ENCODE data around the gene PEX11B. TPM values are rescaled to one million over a fixed set of nuclear protein-coding genes. Genes with fewer than 3 reads are reported as not detected.

Gene PEX11B
- total RNA-seq, 2 experiments from 2014 or later = 29.0 to 33.2 TPM

DNA sequence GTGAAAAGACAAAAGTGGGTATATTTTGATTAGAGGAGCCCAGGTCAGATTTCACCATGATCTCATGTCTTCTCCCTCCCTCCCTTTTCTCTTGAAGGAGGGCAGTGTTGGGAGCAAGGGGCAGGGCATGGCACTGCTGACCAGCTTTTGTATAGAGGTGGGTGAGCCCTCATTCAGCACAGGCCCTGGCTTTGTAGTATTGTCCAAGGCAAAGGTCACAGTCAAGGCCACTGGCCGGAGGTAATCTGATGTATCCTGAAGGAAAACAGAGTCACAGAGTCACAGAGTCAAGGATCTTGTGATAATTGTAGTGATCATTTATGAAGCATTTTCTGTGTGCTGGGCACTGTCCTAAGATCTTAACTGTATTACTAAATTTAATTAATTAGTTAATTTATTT lies 20.5 kb downstream of the PEX11B start:
- Mint-ChIP-seq H3K27me3 (no peaks in the 10 kb centered on the region), H3K36me3 (ENCODE audit: low read depth) (no peaks in the 10 kb centered on the region), H3K4me1 (no peaks in the 10 kb centered on the region), H3K4me3 (no peak overlapping the region), H3K27ac (no peak overlapping the region), H3K9me3 (no peaks in the 10 kb centered on the region)
- CTCF ChIA-PET = interaction anchor here (1.2 kb wide), 1 partner anchor 53 kb away, joined by 5 read pairs; the partner anchor contains the start of gene NUDT17
- POLR2A ChIA-PET = no interaction called here
- DNase-seq = no peak

GRCh38 chr1:145895471-145895870 lies 23.0 kb downstream of the PEX11B start:
- Mint-ChIP-seq H3K27me3 (no peaks in the 10 kb centered on the region), H3K36me3 (ENCODE audit: low read depth) (no peaks in the 10 kb centered on the region), H3K27ac (no peak overlapping the region), H3K4me1 (no peaks in the 10 kb centered on the region), H3K9me3 (no peaks in the 10 kb centered on the region), H3K4me3 (no peak overlapping the region)
- DNase-seq = no peak
- ChIA-PET CTCF (interaction anchor here (1.0 to 1.4 kb wide), 3 partner anchors 13 to 51 kb away, joined by 3 to 4 read pairs (median 3); partner anchors contain the start of gene NUDT17), POLR2A (no interaction called here)

GRCh38 chr1:145893306-145894055 lies 25.0 kb downstream of the PEX11B start:
- CTCF ChIA-PET = interaction anchor here (0.7 to 2.5 kb wide), 7 partner anchors 8 to 119 kb away, joined by 3 to 16 read pairs (median 6); partner anchors contain the start of genes ANKRD34A, ANKRD35, NUDT17 and PIAS3

GRCh38 chr1:145892486-145893087 lies 25.9 kb downstream of the PEX11B start:
- no peak overlapping the region for H3K4me3 Mint-ChIP-seq
- no peaks in the 10 kb centered on the region for H3K9me3 Mint-ChIP-seq
- no peak overlapping the region for H3K27ac Mint-ChIP-seq
- H3K4me1 Mint-ChIP-seq = no peaks in the 10 kb centered on the region
- H3K27me3 Mint-ChIP-seq = peaks cover 2% of the 10 kb centered on the region
- H3K36me3 Mint-ChIP-seq (ENCODE audit: low read depth) = no peaks in the 10 kb centered on the region
- ChIA-PET POLR2A (interaction anchor here (0.6 to 2.4 kb wide), 7 partner anchors 12 to 87 kb away, joined by 3 to 11 read pairs (median 4); partner anchors contain the start of genes ANKRD34A, ITGA10, NUDT17 and PIAS3), CTCF (interaction anchor here (0.9 to 2.5 kb wide), 14 partner anchors 10 to 159 kb away, joined by 3 to 16 read pairs (median 6); partner anchors contain the start of genes ANKRD34A, NUDT17, PIAS3 and POLR3GL)
- DNase-seq = no peak

More at GRCh38 chr1:145893306-145894055, 25.0 kb downstream of the PEX11B start:
- Mint-ChIP-seq H3K36me3 (ENCODE audit: low read depth) (no peaks in the 10 kb centered on the region), H3K27me3 (no peaks in the 10 kb centered on the region), H3K27ac (no peak overlapping the region), H3K9me3 (no peaks in the 10 kb centered on the region), H3K4me1 (no peaks in the 10 kb centered on the region), H3K4me3 (no peak overlapping the region)
- POLR2A ChIA-PET = interaction anchor here (2.4 kb wide), 1 partner anchor 86 kb away, joined by 11 read pairs; no protein-coding TSS in a partner anchor
- DNase-seq = no peak

- POLR2A ChIA-PET = interaction anchor here (0.6 to 2.4 kb wide), 10 partner anchors 11 to 87 kb away, joined by 3 to 11 read pairs (median 4); partner anchors contain the start of genes ANKRD34A, ITGA10, NUDT17 and PIAS3
- peak; percentile 66 for DNase-seq
- CTCF ChIA-PET = interaction anchor here (0.8 to 2.5 kb wide), 22 partner anchors 9 to 160 kb away, joined by 3 to 16 read pairs (median 5); partner anchors contain the start of genes ANKRD34A, HJV, ITGA10 and NUDT17
Observed at GRCh38 chr1:145891587-145892485, 26.7 kb downstream of the PEX11B start.

DNA sequence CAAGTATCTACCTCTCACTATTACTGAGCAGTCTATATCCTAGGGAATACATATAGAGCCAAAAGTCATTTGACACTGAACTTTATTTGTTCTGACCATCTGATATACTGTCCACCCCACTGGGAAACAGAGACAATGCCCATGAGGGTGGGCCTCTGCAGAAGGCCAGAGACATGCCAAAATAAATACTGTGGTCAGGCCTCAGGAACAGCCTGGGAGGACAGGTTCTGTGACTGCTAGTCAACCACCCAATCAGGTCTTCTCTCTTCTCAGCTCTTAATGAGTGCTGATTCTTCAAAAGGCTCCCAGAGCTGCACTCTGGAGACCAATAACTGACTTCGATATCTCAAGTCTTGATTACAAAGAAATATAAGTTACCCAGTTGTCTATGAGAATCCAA lies 27.4 kb downstream of the PEX11B start:
- CTCF ChIA-PET = interaction anchor here (0.8 to 2.5 kb wide), 20 partner anchors 9 to 141 kb away, joined by 3 to 16 read pairs (median 5); partner anchors contain the start of genes ANKRD34A, HJV, ITGA10 and NUDT17

More at GRCh38 chr1:145891587-145892485, 26.7 kb downstream of the PEX11B start:
- Mint-ChIP-seq H3K9me3 (no peaks in the 10 kb centered on the region), H3K27me3 (peaks cover 2% of the 10 kb centered on the region), H3K4me1 (peaks cover under 1% of the 10 kb centered on the region), H3K4me3 (no peak overlapping the region), H3K36me3 (ENCODE audit: low read depth) (no peaks in the 10 kb centered on the region), H3K27ac (no peak overlapping the region)

GRCh38 chr1:145889722-145890121 lies 28.8 kb downstream of the PEX11B start:
- Mint-ChIP-seq H3K9me3 (no peaks in the 10 kb centered on the region), H3K4me3 (no peak overlapping the region), H3K27me3 (peaks cover 11% of the 10 kb centered on the region), H3K36me3 (ENCODE audit: low read depth) (no peaks in the 10 kb centered on the region), H3K27ac (no peak overlapping the region), H3K4me1 (peaks cover 15% of the 10 kb centered on the region)
- ChIA-PET CTCF (interaction anchor here (0.6 to 1.0 kb wide), 3 partner anchors 9 to 125 kb away, joined by 3 to 6 read pairs (median 3); no protein-coding TSS in a partner anchor), POLR2A (no interaction called here)
- no peak for DNase-seq

More for the DNA sequence above, 27.4 kb downstream of the PEX11B start:
- DNase-seq = no peak
- H3K4me3 Mint-ChIP-seq = no peak overlapping the region
- H3K27ac Mint-ChIP-seq = no peak overlapping the region
- no peaks in the 10 kb centered on the region for H3K9me3 Mint-ChIP-seq
- peaks cover 3% of the 10 kb centered on the region for H3K27me3 Mint-ChIP-seq
- no peaks in the 10 kb centered on the region for H3K36me3 Mint-ChIP-seq (ENCODE audit: low read depth)
- peaks cover 4% of the 10 kb centered on the region for H3K4me1 Mint-ChIP-seq
- POLR2A ChIA-PET = interaction anchor here (0.6 to 2.4 kb wide), 7 partner anchors 16 to 88 kb away, joined by 3 to 11 read pairs (median 4); partner anchors contain the start of genes ANKRD34A, ITGA10, NUDT17 and PIAS3

DNA sequence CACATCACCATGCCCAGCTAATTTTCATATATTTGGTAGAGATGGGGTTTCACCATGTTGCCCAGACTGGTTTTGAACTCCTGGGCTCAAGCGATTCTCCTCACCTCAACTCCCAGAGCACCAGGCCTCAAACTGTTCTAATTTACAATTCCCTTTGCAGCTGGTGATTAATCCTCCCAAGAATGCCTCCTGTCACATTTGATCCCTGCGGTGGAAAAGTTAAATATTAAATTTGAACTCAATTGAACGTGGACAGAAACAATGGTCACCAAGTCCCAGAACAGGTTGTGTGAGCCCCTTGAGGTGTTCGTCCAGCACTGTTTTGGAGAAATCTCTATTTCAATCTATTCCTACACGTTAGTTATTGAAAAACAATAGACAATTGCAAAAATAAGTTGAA lies 30.9 kb downstream of the PEX11B start:
- Mint-ChIP-seq H3K4me3 (no peak overlapping the region), H3K36me3 (ENCODE audit: low read depth) (no peaks in the 10 kb centered on the region), H3K27me3 (peaks cover 28% of the 10 kb centered on the region), H3K9me3 (no peaks in the 10 kb centered on the region), H3K4me1 (peaks cover 17% of the 10 kb centered on the region), H3K27ac (no peak overlapping the region)
- CTCF ChIA-PET = interaction anchor here (10.0 kb wide), 1 partner anchor 41 kb away, joined by 58 read pairs; the partner anchor contains the start of gene NUDT17
- no peak for DNase-seq
- POLR2A ChIA-PET = no interaction called here

GRCh38 chr1:145886816-145887215 lies 31.7 kb downstream of the PEX11B start:
- H3K9me3 Mint-ChIP-seq = no peaks in the 10 kb centered on the region
- CTCF ChIA-PET = interaction anchor here (0.7 to 10.0 kb wide), 6 partner anchors 13 to 146 kb away, joined by 3 to 58 read pairs (median 4); partner anchors contain the start of genes ITGA10, LIX1L and NUDT17
- H3K36me3 Mint-ChIP-seq (ENCODE audit: low read depth) = no peaks in the 10 kb centered on the region
- POLR2A ChIA-PET = interaction anchor here (1.7 to 2.1 kb wide), 2 partner anchors 27 to 78 kb away, joined by 7 to 11 read pairs; partner anchors contain the start of genes ANKRD34A, PIAS3 and POLR3GL
- H3K27me3 Mint-ChIP-seq = peaks cover 30% of the 10 kb centered on the region
- no peak overlapping the region for H3K27ac Mint-ChIP-seq
- H3K4me3 Mint-ChIP-seq = peak overlapping the region; percentile 46
- peaks cover 17% of the 10 kb centered on the region for H3K4me1 Mint-ChIP-seq
- no peak for DNase-seq

DNA sequence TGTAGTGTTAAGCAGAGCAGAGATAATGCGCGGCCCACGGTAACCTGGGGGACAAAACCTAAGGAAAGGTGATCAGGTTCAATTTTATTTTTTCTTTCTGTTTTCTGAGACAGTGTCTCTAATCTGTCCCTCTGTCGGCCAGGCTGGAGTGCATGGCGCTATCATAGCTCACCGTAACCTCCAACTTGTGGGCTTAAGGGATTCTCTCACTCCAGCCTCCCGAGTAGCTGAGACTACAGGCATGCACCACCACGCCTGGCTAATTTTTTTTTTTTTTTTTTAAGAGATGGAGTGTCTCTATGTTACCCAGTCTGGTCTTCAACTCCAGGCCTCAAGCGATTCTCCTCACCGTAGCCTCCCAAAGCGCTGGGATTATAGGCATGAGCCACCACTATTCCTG lies 32.1 kb downstream of the PEX11B start:
- ChIA-PET CTCF (interaction anchor here (0.7 to 10.0 kb wide), 6 partner anchors 13 to 147 kb away, joined by 3 to 58 read pairs (median 4); partner anchors contain the start of genes ITGA10, LIX1L and NUDT17), POLR2A (interaction anchor here (0.9 to 2.1 kb wide), 3 partner anchors 27 to 78 kb away, joined by 3 to 11 read pairs (median 7); partner anchors contain the start of genes ANKRD34A, PIAS3 and POLR3GL)
- Mint-ChIP-seq H3K4me1 (peaks cover 17% of the 10 kb centered on the region), H3K4me3 (peak overlapping the region; percentile 75), H3K27ac (no peak overlapping the region), H3K36me3 (ENCODE audit: low read depth) (no peaks in the 10 kb centered on the region), H3K27me3 (peaks cover 30% of the 10 kb centered on the region), H3K9me3 (no peaks in the 10 kb centered on the region)
- no peak for DNase-seq

DNA sequence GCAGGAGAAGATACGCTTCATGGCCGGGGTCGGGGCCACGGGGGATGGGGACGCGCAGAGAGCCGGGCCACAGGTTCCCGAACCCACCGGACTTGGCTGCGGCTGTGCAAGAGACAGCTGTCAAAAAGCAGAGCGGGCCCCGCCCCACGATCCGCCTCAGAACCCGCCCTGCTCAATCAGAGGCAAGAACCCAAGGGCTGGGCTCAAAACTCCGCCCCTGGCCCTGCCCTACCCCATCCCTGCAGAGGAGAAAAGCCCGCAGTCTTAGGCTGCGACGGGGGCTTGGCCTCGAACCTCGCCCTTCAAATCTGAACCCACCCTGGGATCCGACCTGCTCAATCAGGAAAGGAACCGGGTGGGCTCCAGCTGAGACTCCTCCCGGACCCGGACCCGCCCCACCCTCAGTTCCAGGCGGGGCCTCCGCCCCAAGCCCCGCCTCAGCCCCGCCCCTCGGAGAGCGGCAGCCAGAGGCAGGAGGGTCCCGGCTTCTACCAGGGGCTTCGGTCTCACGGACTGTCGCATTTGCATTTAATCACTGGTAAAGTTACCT lies 32.7 kb downstream of the PEX11B start, which contains the start of gene ANKRD35:
Gene ANKRD35 (minus strand): TSS at position 129 of the 550 bp plus-strand sequence. CDS start 108 bp downstream, at position 21.
- no peak within 1 kb of the TSS for H3K27ac Mint-ChIP-seq
- H3K9me3 Mint-ChIP-seq = no peaks in the 10 kb centered on the region
- CTCF ChIA-PET = interaction anchor here (0.5 to 10.0 kb wide), 6 partner anchors 8 to 147 kb away, joined by 3 to 58 read pairs (median 4); partner anchors contain the start of genes LIX1L, NUDT17 and PIAS3
- H3K4me3 Mint-ChIP-seq = peak within 1 kb of the TSS; percentile 75
- peaks cover 17% of the 10 kb centered on the region for H3K4me1 Mint-ChIP-seq
- H3K36me3 Mint-ChIP-seq (ENCODE audit: low read depth) = no peaks in the 10 kb centered on the region
- DNase-seq = peak; percentile 91
- POLR2A ChIA-PET = interaction anchor here (0.9 to 2.1 kb wide), 5 partner anchors 14 to 79 kb away, joined by 3 to 11 read pairs (median 5); partner anchors contain the start of genes ANKRD34A, PIAS3, POLR3GL and RBM8A
- peaks cover 33% of the 10 kb centered on the region for H3K27me3 Mint-ChIP-seq

Measured in activated CD4-positive, alpha-beta memory T cell treated with anti-CD3 and anti-CD28 coated beads, Interleukin-2, amount 10 ng/mL, durations not matched to agents 7 days and 5 days (primary cell).